ENCODE results near the gene TUBA4B.

Gene TUBA4B

GRCh38 chr2:219292616-219293015 is 39.6 kb downstream of the TUBA4B start:
- ChIA-PET CTCF (interaction anchor here (0.7 to 14.8 kb wide), 6 partner anchors 14 to 135 kb away, joined by 3 to 381 read pairs (median 16); partner anchors contain the start of genes DNAJB2 and NHEJ1), POLR2A (interaction anchor here (1.2 kb wide), 1 partner anchor 13 kb away, joined by 3 read pairs; the partner anchor contains the start of gene DNAJB2)
- H3K27me3 ChIP-seq (replicated peaks in 2 of 5; ENCODE audit: control insufficient read depth in 4 of 5, insufficient read depth in 5 of 5, low read length in 4 of 5) = no peaks in the 10 kb centered on the region
- no peak overlapping the region for H3K4me3 ChIP-seq (ENCODE audit: control insufficient read depth in 1 of 7, extremely low read depth in 1 of 7, insufficient read depth in 4 of 7, low read depth in 2 of 7, low read length in 6 of 7)
- no peak for DNase-seq
- peaks cover 0 to 14% (median 13%) of the 10 kb centered on the region in 4 experiments for H3K4me1 ChIP-seq (ENCODE audit: control extremely low read depth in 1 of 4, control insufficient read depth in 4 of 4, insufficient read depth in 4 of 4, low read length in 3 of 4)
- H3K9me3 ChIP-seq (ENCODE audit: control extremely low read depth in 1 of 5, control insufficient read depth in 4 of 5, insufficient read depth in 2 of 5, low read depth in 1 of 5, low read length in 4 of 5) = no peaks in the 10 kb centered on the region
- H3K27ac ChIP-seq (ENCODE audit: insufficient read depth in 1 of 2, low read depth in 1 of 2, low read length in 2 of 2, poor library complexity in 1 of 2, severe bottlenecking in 2 of 2) = no peak overlapping the region
- H3K36me3 ChIP-seq (ENCODE audit: control insufficient read depth in 4 of 4, insufficient read depth in 4 of 4, low read length in 3 of 4) = no peaks in the 10 kb centered on the region
- WGBS (ENCODE audit: insufficient coverage) = 96% methylated on average over 8 of the region's 9 CpGs

DNA sequence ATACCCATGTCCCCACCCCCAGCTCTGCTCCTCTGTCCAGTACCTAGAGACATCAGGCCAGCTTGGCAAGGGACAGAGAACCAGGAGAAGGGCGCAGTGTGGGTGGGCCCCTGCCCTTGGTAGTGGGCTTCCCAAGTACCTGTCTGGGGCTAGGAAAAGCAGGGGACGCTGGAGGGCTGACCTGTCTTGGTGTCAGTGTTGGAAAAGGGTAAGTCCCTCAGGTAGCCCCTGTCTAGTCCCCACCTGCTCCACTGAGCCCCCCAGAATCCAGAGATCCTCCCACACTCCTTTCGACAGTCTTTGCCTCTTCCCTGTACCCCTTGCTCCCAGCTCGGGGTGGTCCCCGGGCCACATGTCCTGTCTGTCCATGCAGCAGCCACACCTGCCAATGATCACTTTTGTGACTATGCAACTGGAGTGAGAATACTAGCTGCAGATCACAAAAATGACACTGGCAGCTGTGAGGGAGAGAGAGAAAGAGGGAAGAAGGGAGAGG is 40.7 kb downstream of the TUBA4B start:
- peaks cover 0 to 14% (median 13%) of the 10 kb centered on the region in 4 experiments for H3K4me1 ChIP-seq (ENCODE audit: control extremely low read depth in 1 of 4, control insufficient read depth in 4 of 4, insufficient read depth in 4 of 4, low read length in 3 of 4)
- WGBS (ENCODE audit: insufficient coverage) = 97% methylated on average over 3 of the region's 5 CpGs
- ChIA-PET POLR2A (interaction anchor here (1.2 to 1.7 kb wide), 2 partner anchors 14 to 15 kb away, joined by 3 to 12 read pairs; partner anchors contain the start of gene DNAJB2), CTCF (interaction anchor here (0.7 to 14.8 kb wide), 10 partner anchors 15 to 137 kb away, joined by 3 to 381 read pairs (median 4); partner anchors contain the start of genes DNAJB2 and NHEJ1)
- no peaks in the 10 kb centered on the region for H3K36me3 ChIP-seq (ENCODE audit: control insufficient read depth in 4 of 4, insufficient read depth in 4 of 4, low read length in 3 of 4)
- no peak overlapping the region for H3K27ac ChIP-seq (ENCODE audit: insufficient read depth in 1 of 2, low read depth in 1 of 2, low read length in 2 of 2, poor library complexity in 1 of 2, severe bottlenecking in 2 of 2)
- DNase-seq = no peak
- peaks cover 0 to under 1% (median 0%) of the 10 kb centered on the region in 5 experiments for H3K27me3 ChIP-seq (replicated peaks in 2 of 5; ENCODE audit: control insufficient read depth in 4 of 5, insufficient read depth in 5 of 5, low read length in 4 of 5)
- H3K4me3 ChIP-seq (ENCODE audit: control insufficient read depth in 1 of 7, extremely low read depth in 1 of 7, insufficient read depth in 4 of 7, low read depth in 2 of 7, low read length in 6 of 7) = peak overlapping the region in 1 of 7 experiments; percentile 81
- no peaks in the 10 kb centered on the region for H3K9me3 ChIP-seq (ENCODE audit: control extremely low read depth in 1 of 5, control insufficient read depth in 4 of 5, insufficient read depth in 2 of 5, low read depth in 1 of 5, low read length in 4 of 5)

- H3K36me3 ChIP-seq (ENCODE audit: control insufficient read depth in 4 of 4, insufficient read depth in 4 of 4, low read length in 3 of 4) = no peaks in the 10 kb centered on the region
- H3K9me3 ChIP-seq (ENCODE audit: control extremely low read depth in 1 of 5, control insufficient read depth in 4 of 5, insufficient read depth in 2 of 5, low read depth in 1 of 5, low read length in 4 of 5) = no peaks in the 10 kb centered on the region
- ChIA-PET POLR2A (interaction anchor here (0.7 to 1.7 kb wide), 5 partner anchors 15 to 65 kb away, joined by 3 to 12 read pairs (median 3); partner anchors contain the start of genes ANKZF1, ATG9A, DNAJB2 and GLB1L), CTCF (interaction anchor here (0.6 to 14.8 kb wide), 44 partner anchors 10 to 384 kb away, joined by 3 to 381 read pairs (median 4); partner anchors contain the start of genes ABCB6, ANKZF1, ATG9A and CNPPD1)
- WGBS (ENCODE audit: insufficient coverage) = 3% methylated on average over 57 of the region's 67 CpGs
- H3K27me3 ChIP-seq (replicated peaks in 2 of 5; ENCODE audit: control insufficient read depth in 4 of 5, insufficient read depth in 5 of 5, low read length in 4 of 5) = peaks cover 0 to 9% (median 5%) of the 10 kb centered on the region in 5 experiments
- peaks cover 0 to 14% (median 14%) of the 10 kb centered on the region in 4 experiments for H3K4me1 ChIP-seq (ENCODE audit: control extremely low read depth in 1 of 4, control insufficient read depth in 4 of 4, insufficient read depth in 4 of 4, low read length in 3 of 4)
- H3K27ac ChIP-seq (ENCODE audit: insufficient read depth in 1 of 2, low read depth in 1 of 2, low read length in 2 of 2, poor library complexity in 1 of 2, severe bottlenecking in 2 of 2) = peak overlapping the region; percentile 46 to 80
- peak overlapping the region; percentile 28 to 81 (median 62) for H3K4me3 ChIP-seq (ENCODE audit: control insufficient read depth in 1 of 7, extremely low read depth in 1 of 7, insufficient read depth in 4 of 7, low read depth in 2 of 7, low read length in 6 of 7)
- peak; percentile 86 to 88 (median 87) for DNase-seq
Measured at GRCh38 chr2:219294356-219295351, 41.6 kb downstream of the TUBA4B start.

- no peak overlapping the region for H3K4me3 ChIP-seq (ENCODE audit: control insufficient read depth in 1 of 7, extremely low read depth in 1 of 7, insufficient read depth in 4 of 7, low read depth in 2 of 7, low read length in 6 of 7)
- H3K27ac ChIP-seq (ENCODE audit: insufficient read depth in 1 of 2, low read depth in 1 of 2, low read length in 2 of 2, poor library complexity in 1 of 2, severe bottlenecking in 2 of 2) = no peak overlapping the region
- peaks cover 0 to 14% (median 14%) of the 10 kb centered on the region in 4 experiments for H3K4me1 ChIP-seq (ENCODE audit: control extremely low read depth in 1 of 4, control insufficient read depth in 4 of 4, insufficient read depth in 4 of 4, low read length in 3 of 4)
- WGBS (ENCODE audit: insufficient coverage) = 93% methylated on average over 14 of the region's 14 CpGs
- peaks cover 0 to 24% (median 13%) of the 10 kb centered on the region in 5 experiments for H3K27me3 ChIP-seq (replicated peaks in 2 of 5; ENCODE audit: control insufficient read depth in 4 of 5, insufficient read depth in 5 of 5, low read length in 4 of 5)
- no peaks in the 10 kb centered on the region for H3K9me3 ChIP-seq (ENCODE audit: control extremely low read depth in 1 of 5, control insufficient read depth in 4 of 5, insufficient read depth in 2 of 5, low read depth in 1 of 5, low read length in 4 of 5)
- DNase-seq = no peak
- ChIA-PET POLR2A (no interaction called here), CTCF (interaction anchor here (1.3 to 14.8 kb wide), 16 partner anchors 18 to 246 kb away, joined by 3 to 381 read pairs (median 5); partner anchors contain the start of genes ANKZF1, ATG9A, CNPPD1 and DNAJB2)
- no peaks in the 10 kb centered on the region for H3K36me3 ChIP-seq (ENCODE audit: control insufficient read depth in 4 of 4, insufficient read depth in 4 of 4, low read length in 3 of 4)
Measured at GRCh38 chr2:219296142-219296541, 43.1 kb downstream of the TUBA4B start.

- WGBS (ENCODE audit: insufficient coverage) = 96% methylated on average over 22 of the region's 25 CpGs
- Histone ChIP-seq H3K4me1 (ENCODE audit: control extremely low read depth in 1 of 4, control insufficient read depth in 4 of 4, insufficient read depth in 4 of 4, low read length in 3 of 4) (peaks cover 0 to 14% (median 14%) of the 10 kb centered on the region in 4 experiments), H3K27ac (ENCODE audit: insufficient read depth in 1 of 2, low read depth in 1 of 2, low read length in 2 of 2, poor library complexity in 1 of 2, severe bottlenecking in 2 of 2) (no peak overlapping the region), H3K27me3 (replicated peaks in 2 of 5; ENCODE audit: control insufficient read depth in 4 of 5, insufficient read depth in 5 of 5, low read length in 4 of 5) (peaks cover 0 to 31% (median 19%) of the 10 kb centered on the region in 5 experiments), H3K36me3 (ENCODE audit: control insufficient read depth in 4 of 4, insufficient read depth in 4 of 4, low read length in 3 of 4) (no peaks in the 10 kb centered on the region), H3K4me3 (ENCODE audit: control insufficient read depth in 1 of 7, extremely low read depth in 1 of 7, insufficient read depth in 4 of 7, low read depth in 2 of 7, low read length in 6 of 7) (no peak overlapping the region), H3K9me3 (ENCODE audit: control extremely low read depth in 1 of 5, control insufficient read depth in 4 of 5, insufficient read depth in 2 of 5, low read depth in 1 of 5, low read length in 4 of 5) (no peaks in the 10 kb centered on the region)
- ChIA-PET CTCF (interaction anchor here (1.2 to 14.8 kb wide), 7 partner anchors 17 to 140 kb away, joined by 3 to 381 read pairs (median 7); partner anchors contain the start of genes ANKZF1, ATG9A, DNAJB2 and NHEJ1), POLR2A (no interaction called here)
- DNase-seq = no peak
Measured at GRCh38 chr2:219296631-219297391, 43.8 kb downstream of the TUBA4B start.

DNA sequence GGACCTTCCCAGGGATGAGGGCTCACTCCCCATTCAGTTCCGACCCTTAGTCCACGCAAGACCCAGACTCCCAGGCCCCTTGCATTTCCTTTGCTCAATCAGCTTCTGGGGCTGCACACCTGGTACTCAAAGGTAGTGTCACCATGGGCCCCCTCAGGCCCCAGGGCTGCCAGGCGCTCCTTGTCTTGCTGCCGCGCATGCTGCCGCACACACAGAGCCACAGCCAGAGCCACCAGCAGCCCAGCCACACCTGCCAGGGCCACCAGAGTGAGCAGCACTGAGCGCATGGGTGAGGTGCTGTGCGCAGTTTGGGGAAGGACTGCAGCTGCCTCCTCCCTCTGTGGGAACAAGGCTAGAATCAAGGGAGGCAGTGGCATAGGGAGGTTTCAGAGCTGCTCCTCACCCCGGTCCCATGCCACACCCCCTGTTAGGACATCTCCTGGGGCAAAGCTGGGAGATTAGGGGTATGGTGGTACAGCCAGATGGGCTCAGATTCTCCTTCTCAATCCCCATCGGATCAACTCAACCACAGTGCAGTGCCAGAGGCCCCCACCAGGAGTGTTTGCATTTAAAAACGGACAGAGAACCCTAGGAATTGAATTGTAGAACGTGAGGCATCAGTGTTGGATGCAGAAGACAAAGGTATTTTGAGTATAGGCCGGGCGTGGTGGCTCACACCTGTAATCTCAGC is 44.9 kb downstream of the TUBA4B start:
- DNase-seq = no peak
- no peak overlapping the region for H3K4me3 ChIP-seq (ENCODE audit: control insufficient read depth in 1 of 7, extremely low read depth in 1 of 7, insufficient read depth in 4 of 7, low read depth in 2 of 7, low read length in 6 of 7)
- POLR2A ChIA-PET = no interaction called here

More for the DNA sequence above, 44.9 kb downstream of the TUBA4B start:
- no peaks in the 10 kb centered on the region for H3K36me3 ChIP-seq (ENCODE audit: control insufficient read depth in 4 of 4, insufficient read depth in 4 of 4, low read length in 3 of 4)
- H3K9me3 ChIP-seq (ENCODE audit: control extremely low read depth in 1 of 5, control insufficient read depth in 4 of 5, insufficient read depth in 2 of 5, low read depth in 1 of 5, low read length in 4 of 5) = no peaks in the 10 kb centered on the region
- H3K27me3 ChIP-seq (replicated peaks in 2 of 5; ENCODE audit: control insufficient read depth in 4 of 5, insufficient read depth in 5 of 5, low read length in 4 of 5) = peaks cover 0 to 42% (median 23%) of the 10 kb centered on the region in 5 experiments
- H3K4me1 ChIP-seq (ENCODE audit: control extremely low read depth in 1 of 4, control insufficient read depth in 4 of 4, insufficient read depth in 4 of 4, low read length in 3 of 4) = peaks cover 0 to 14% (median 14%) of the 10 kb centered on the region in 4 experiments
- WGBS (ENCODE audit: insufficient coverage) = 88% methylated on average over 11 of the region's 14 CpGs
- H3K27ac ChIP-seq (ENCODE audit: insufficient read depth in 1 of 2, low read depth in 1 of 2, low read length in 2 of 2, poor library complexity in 1 of 2, severe bottlenecking in 2 of 2) = no peak overlapping the region
- CTCF ChIA-PET = interaction anchor here (1.1 to 14.8 kb wide), 7 partner anchors 16 to 176 kb away, joined by 3 to 381 read pairs (median 4); partner anchors contain the start of gene DNAJB2
